NCI-H1694 treated with DMSO at 0.1 percent for 48 hours (cell line): ENCODE data around the gene MYO10.

Experiments
- DNase-seq: peaks from one replicate; lab custom pipeline; 2025; lab: John Stamatoyannopoulos, UW

MYO10 gene

DNA sequence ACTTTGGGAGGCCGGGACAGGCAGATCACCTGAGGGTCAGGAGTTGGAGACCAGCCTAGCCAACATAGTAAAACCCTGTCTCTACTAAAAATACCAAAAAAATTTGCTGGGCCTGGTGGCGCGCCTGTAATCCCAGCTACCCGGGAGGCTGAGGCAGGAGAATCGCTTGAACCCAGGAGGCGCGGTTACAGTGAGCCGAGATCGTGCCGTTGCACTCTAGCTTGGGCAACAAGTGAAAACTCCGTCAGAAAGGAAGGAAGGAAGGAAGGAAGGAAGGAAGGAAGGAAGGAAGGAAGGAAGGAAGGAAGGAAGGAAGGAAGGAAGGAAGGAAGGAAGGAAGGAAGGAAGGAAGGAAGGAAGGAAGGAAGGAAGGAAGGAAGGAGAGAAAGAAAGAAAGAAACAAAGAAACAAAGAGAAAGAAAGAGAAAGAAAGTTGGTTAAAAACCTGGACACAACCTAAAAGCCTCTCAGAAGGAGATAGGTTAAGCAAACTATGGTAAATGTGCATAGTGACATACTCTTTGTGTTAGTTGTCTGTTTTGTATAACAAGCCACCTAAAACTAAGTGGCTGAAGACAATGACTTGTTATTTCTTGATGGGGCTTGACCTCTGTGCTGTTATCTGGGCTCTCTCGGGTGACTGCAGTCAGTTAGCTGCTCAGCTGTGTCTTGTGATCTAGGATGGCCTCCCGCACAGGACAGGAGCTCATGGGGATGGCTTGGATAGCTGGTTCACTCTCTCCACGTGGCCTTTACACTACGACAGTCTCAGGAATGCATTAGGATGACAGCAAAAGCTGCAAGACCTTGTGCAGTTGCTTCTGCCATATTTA, 8.0 kb upstream of the MYO10 start:
- DNase-seq, result no peak

GRCh38 chr5:16937503-16938161, 1.5 kb upstream of the MYO10 start:
- DNase-seq, result no peak

DNA sequence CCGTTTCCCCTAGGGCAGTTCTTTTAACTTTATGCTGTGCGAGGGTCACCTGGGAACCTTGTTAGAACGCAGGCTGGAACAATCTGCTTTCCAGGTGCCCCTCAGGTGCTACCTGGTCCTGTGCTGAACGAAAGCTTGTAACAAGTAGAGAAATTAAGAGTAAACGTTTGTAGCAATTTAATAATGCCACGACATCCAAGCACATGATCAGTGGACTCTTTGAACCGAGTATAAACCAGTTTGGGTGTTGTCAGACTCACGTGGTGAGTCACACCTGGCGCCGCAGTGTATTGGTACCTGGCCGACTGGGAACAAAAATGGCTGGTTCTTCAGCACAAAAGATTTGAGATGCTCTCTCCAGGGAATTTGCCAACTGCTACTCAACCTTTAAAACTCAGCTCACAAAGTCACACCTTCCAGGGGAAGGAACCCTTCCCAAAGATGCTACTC, 926 bp upstream of the MYO10 start:
- no peak for DNase-seq

DNA sequence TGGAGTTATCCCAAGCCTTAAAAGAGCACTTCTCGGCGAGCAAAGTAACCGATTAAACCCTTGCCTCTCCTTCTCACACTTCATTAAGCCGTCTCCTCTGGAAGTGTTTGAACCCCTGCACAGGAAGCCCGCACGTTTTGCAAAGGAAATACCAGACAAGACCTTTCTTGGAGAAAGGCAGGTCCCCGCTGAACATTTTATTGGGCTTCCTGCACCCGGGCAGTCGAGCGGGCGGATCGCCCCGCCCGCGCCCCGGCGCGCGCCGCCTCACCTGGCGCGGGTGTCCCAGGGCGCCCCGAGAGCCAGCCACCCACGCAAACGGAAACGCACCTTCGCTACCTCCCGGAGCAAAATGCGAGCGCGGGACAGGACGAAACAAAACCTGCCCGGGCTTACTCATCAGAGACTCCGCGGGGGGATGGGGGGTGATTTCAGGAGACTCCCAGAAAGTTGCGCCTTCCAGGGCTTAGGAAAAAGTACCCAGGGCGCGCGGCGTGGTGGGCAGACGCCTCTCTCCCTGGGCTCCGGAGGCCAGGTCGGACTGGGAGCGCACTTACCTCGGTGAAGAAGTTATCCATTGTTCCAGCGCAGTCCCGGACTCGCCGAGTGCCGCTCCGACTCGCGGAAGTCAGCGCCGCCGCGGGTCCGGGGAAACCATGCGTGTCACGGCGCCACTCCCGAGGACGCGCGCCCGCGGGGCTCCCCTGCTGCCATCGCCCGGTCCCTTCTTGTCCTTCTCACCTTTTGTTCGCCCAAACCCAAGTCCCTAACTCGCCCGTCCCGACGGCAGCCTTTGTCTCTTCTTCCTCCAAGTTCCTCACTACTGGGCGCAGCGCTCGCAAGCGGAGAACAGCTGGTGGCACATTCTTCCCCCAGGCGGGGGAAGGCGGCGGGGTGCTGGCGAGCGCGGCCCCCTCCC, 598 bp downstream of the MYO10 start:
- DNase-seq, result no peak

DNA sequence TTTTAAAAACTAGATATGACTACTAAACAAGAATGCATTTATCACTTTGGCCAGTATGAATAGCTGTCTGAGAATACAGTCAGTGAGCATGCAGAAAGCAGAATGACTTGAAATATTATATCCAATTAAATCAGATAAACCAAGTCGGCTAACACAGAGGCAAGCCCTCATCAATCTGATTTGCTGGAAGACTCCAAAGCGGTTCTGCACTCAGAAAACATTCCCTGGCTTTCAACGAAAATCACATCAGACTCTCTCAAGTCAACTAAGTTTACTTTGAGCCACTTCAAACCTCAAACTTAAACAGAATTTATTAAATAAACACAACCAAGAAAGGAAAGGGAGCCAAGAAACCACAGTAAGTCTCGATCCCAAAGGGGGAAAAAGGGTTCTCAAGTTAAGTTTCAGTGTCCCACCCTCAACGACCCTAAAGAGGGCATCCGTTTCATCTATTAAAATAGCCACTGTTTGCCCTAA, 1.4 kb downstream of the MYO10 start:
- DNase-seq, result peak; percentile 32

DNA sequence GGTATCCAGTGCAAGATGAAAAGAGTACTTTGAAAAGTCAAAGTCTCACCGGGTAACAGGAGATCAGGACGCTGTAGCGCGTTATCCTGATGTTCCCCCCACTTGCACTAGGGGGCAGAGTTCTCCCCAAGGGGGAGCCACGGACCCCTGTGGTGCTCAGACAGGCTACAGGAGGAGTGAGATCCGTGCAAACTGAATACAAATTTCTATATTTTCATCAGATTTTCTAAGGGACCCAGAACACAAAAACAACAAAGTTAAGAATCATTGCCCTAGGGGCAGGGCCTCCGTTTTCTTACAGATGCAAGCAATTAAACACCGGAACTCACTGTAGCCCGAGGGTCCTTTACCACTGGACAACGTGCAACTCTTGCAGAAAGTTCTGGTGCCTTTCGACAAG, 2.0 kb downstream of the MYO10 start:
- DNase-seq, result peak; percentile 50

GRCh38 chr5:16933337-16933736, 2.8 kb downstream of the MYO10 start:
- DNase-seq, result no peak

- DNase-seq, result no peak
These were observed 3.7 kb downstream of the MYO10 start for GRCh38 chr5:16932401-16932800.

DNA sequence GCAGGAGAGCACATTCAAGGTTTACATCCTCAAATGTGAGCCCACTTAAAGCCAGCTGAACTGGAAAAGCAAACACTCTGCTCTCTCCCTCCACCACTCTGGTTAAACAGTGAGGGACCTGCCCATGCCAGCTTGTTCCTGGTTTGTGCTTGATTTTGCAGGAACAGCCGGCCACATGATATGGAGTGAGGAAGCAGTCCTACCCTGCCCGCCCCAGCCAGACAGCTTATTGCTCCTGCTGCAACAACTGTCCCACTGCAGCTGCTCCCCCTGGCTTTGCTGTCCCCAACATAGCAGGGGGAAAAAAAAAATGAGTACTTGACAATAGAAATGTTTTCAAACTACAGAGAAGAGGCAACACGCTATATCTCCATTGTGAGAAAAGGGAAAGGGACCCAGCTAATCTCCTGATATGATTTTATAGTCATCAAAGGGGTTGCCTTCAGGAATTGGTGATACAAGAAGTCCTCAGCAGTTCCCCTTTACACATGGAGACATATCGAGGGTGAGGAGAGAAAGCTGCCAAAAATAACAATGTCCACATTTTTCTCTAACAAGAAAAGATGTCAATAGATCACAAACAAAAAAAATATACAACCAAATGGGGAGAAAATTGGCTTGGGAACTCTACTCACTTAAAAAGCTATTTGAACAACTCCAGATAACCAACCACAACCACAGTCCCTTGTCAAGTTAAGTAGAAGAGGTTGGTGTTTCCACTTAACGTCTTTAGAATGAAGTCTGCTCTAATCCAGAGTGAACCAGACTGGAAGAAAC, 4.6 kb downstream of the MYO10 start:
- DNase-seq, result no peak

DNA sequence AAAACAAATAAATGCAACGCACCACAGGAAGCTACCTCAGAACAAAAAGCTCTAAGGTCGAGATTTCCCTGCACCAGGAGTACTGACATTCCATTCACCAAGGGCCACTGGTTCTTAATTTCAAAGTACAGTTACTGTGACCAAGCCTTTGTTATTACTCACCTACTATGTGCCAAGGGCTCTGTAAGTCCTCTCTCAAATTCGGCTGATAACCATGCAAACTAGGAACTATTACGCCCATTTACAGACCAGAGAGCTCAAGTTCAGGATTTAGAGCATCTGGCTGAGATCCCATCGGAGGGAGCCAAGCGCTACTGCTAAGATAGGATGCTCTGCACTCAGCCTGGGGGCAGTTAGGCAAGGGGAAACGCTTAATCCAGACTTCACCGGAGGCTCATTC, 5.6 kb downstream of the MYO10 start:
- no peak for DNase-seq

DNA sequence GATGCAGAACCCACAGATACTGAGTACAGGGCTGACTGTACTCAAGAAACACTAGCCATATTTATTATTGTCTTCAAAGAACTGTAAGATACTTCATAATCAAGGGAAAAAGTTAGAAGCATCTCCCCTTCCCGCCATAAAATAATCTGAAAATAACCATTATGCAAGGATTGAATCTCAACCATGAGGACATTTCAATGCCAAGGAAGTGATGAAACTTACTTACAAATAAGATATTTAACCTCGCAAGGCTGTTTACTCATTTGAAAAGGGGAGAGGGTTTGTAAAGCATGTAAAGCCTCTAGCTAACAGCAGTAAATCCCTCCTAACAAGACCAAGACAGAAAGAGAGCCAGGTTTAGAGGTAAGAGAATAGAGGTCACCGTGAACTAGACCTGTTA, 6.3 kb downstream of the MYO10 start:
- no peak for DNase-seq

- no peak for DNase-seq
These were observed 6.7 kb downstream of the MYO10 start for GRCh38 chr5:16929347-16929746.

DNA sequence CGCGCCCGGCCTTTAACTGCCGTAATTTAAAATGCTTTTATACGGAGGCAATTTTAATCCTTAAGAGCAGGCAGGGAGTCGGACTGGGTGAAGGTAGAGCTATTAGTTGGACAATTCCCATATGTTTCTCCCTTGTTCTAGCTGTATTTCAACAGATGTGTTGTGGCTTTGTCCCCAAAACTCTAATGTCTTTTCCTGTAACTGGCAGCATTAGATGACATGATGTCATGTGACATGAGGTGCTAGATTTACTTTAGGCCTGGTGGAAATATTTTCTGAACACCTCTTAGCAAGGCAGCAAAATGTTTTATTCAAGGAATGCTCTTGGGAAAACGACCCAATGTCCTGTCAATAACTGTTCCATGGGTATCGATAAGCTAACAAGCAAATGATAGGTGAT, 8.5 kb downstream of the MYO10 start:
- DNase-seq, result no peak

- no peak for DNase-seq
These were observed 9.7 kb downstream of the MYO10 start for GRCh38 chr5:16926417-16926816.

DNA sequence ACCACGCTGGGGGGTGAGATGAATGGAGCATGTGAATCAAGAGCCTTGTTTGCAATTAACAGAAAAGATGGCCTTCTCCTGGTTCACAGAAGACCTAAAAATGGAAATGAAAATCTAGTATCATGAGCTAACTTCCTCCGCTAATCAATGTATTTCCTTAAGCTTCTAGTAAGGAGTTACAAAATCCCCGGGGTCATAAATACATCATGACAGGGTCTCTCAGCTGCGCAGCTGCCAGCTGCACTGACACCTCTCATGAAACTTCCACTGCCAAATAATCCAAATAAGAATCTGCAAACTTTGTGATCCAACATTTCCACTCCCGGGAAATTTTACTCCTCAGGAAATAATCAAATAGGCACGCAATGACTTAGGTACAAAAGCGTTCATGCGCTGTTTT, 11.9 kb downstream of the MYO10 start:
- no peak for DNase-seq

GRCh38 chr5:16922430-16922829, 13.7 kb downstream of the MYO10 start:
- DNase-seq, result no peak

GRCh38 chr5:16921211-16921610, 14.9 kb downstream of the MYO10 start:
- DNase-seq, result no peak

- no peak for DNase-seq
These were observed 15.8 kb downstream of the MYO10 start for GRCh38 chr5:16920109-16920816.

DNA sequence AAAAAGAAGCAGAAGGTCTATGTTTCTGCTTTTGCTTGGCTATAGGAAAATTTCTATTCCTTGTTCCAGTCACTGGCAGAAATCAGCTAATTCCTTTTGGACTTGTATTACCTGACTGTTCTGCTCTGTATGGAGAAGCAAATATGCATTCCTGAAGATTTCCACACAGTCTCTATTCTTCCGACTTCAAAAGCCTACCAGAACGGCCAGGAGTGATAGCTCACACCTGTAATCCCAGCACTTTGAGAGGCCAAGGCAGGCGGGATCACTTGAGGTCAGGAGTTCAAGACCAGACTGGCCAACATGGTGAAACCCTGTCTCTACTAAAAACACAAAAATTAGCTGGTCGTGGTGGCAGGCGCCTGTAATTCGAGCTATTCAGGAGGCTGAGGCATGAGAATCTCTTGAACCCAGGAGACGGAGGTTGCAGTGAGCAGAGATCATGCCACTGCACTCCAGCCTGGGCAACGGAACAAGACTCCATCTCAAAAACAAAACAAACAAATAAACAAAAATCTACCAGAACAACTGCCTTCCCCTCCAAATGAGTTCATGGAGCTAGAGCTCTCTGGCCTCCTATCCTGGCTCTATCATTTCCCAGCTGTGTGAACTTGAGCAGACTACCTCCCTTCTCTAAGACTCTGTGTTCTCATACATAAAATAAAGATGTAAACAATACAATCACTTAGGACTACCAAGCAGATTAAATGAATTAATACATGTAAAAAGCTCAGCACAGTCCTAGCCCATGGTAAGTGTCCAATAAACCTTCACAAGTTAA, 17.0 kb downstream of the MYO10 start:
- no peak for DNase-seq

DNA sequence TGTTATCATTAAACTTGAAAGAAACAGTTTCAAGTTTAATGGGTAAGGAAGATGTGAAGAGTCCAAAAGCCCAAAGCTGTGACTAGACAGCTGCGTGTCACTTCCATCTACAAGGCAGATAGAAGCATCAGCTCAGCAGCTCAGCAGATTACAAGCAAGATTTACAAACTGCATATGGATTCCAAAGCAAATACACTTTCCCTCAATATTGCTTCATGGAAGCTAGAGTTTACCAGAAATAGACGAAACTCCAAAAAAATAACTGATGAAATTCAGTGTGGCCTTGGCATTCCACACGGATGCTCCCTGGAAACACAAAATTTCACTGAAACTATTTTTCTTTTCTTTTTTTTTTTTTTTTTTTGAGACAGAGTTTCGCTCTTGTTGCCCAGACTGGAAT, 17.9 kb downstream of the MYO10 start:
- no peak for DNase-seq
